Activated CD8-positive, alpha-beta T cell treated with anti-CD3 and anti-CD28 coated beads, Interleukin-2, amount 10 ng/mL, durations not matched to agents 7 days and 5 days (primary cell): Measurements from ENCODE around the gene CST1. TPM values are rescaled to one million over a fixed set of nuclear protein-coding genes. Genes with fewer than 3 reads are reported as not detected.
A peak's percentile ranks its signal among the peaks of the same experiment; 100 is the strongest.
"Not testable (repeated sequence)": the region's sequence is repeated elsewhere in the genome, so short reads cannot be mapped to it uniquely, and the experiment has no call there.

Experiments
- ATAC-seq: fragments of 150-1000 bp; cut with Tn5 transposase; one replicate; pipeline ENCODE4 v1.10.0; 2021; ENCODE audit warnings: moderate library complexity
- CTCF ChIA-PET: fragments of 350-600 bp; sonication (Branson Sonifier 250); formaldehyde crosslinking; loops from one replicate; lab custom pipeline; 2021; ENCODE audit warnings: antibody characterized with exemption; lab: Charles Lee
- POLR2A ChIA-PET: fragments of 350-600 bp; sonication (Branson Sonifier 250); formaldehyde crosslinking; loops from one replicate; lab custom pipeline; 2021; ENCODE audit warnings: antibody characterized with exemption; lab: Charles Lee
- DNase-seq: peaks from one replicate; pipeline ENCODE4 v3.0.0-alpha.2; 2020
- H3K27ac Mint-ChIP-seq: one replicate; pipeline ENCODE4 v1.8.0; 2021; ENCODE audit warnings: mild to moderate bottlenecking, mixed read lengths
- H3K27me3 Mint-ChIP-seq: one replicate; pipeline ENCODE4 v1.8.0; 2021; ENCODE audit warnings: low read depth, mixed read lengths
- H3K36me3 Mint-ChIP-seq: one replicate; pipeline ENCODE4 v1.8.0; 2021; ENCODE audit warnings: low read depth, mixed read lengths
- H3K4me1 Mint-ChIP-seq: one replicate; pipeline ENCODE4 v1.8.0; 2021; ENCODE audit warnings: low read depth, mixed read lengths
- H3K4me3 Mint-ChIP-seq: one replicate; pipeline ENCODE4 v1.8.0; 2021; ENCODE audit warnings: mild to moderate bottlenecking, mixed read lengths
- H3K9me3 Mint-ChIP-seq: one replicate; pipeline ENCODE4 v1.8.0; 2022; ENCODE audit warnings: mixed read lengths; ENCODE audit not compliant: insufficient read depth
- total RNA-seq, 2 experiments: library from RNA; stranded (reverse); gene quantifications; one replicate each; pipeline ENCODE4 v1.2.3, GENCODE V29; 2021

The CST1 gene
- total RNA-seq, 2 experiments from 2014 or later: not detected

GRCh38 chr20:23727016-23727415, 23.7 kb downstream of the CST1 start:
- Mint-ChIP-seq H3K4me1 (no peaks in the 10 kb centered on the region), H3K4me3 (no peak overlapping the region), H3K36me3 (no peaks in the 10 kb centered on the region), H3K27ac (no peak overlapping the region), H3K27me3 (peaks cover 7% of the 10 kb centered on the region), H3K9me3 (no peaks in the 10 kb centered on the region)
- no peak for ATAC-seq
- DNase-seq: no peak
- ChIA-PET CTCF (no interaction called here), POLR2A (no interaction called here)

- Mint-ChIP-seq H3K9me3 (no peaks in the 10 kb centered on the region), H3K4me3 (no peak overlapping the region), H3K27me3 (peaks cover 3% of the 10 kb centered on the region), H3K27ac (no peak overlapping the region), H3K4me1 (no peaks in the 10 kb centered on the region), H3K36me3 (no peaks in the 10 kb centered on the region)
- POLR2A ChIA-PET: no interaction called here
- DNase-seq (no peak), ATAC-seq (no peak)
- CTCF ChIA-PET: no interaction called here
Measured at GRCh38 chr20:23725102-23725501, 25.6 kb downstream of the CST1 start.

DNA sequence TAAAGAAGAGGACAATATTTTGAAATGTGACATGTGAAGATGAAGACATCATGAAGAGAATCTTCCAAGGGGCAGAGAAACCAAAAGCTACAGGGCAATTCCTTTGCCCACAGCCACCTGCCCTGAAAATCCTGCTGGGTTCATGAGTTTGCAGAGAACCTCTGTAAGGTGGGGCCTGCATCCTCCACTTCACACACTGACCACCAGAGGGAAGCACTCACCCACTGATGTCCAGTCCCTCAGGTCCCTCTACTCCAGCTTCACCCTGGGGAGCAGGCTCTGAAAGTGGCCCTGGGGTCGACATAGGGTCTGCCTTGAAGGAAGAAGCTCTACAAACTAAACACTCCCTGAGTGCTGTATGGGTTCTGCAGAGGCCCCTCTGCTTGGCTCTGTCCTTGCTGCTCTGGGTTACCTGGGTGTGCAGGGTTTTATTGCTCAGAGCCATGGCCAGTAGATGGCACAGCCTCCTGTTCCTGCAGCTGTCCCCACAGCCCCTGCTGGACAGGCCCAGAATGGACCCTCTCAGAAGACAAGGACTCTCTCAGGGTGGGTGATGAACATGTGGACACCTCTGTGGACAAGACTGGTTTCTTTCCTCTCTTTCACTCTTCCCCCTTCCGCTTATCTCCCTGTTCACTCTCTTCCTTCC, 27.0 kb downstream of the CST1 start:
- H3K4me1 Mint-ChIP-seq: not testable (repeated sequence)

GRCh38 chr20:23722851-23723250, 27.9 kb downstream of the CST1 start:
- CTCF ChIA-PET, H3K4me1 Mint-ChIP-seq, ATAC-seq, POLR2A ChIA-PET, DNase-seq, H3K27me3 Mint-ChIP-seq, H3K36me3 Mint-ChIP-seq, H3K27ac Mint-ChIP-seq, H3K9me3 Mint-ChIP-seq, H3K4me3 Mint-ChIP-seq: not testable (repeated sequence)

More for the DNA sequence above, 27.0 kb downstream of the CST1 start:
- H3K36me3 Mint-ChIP-seq, H3K4me3 Mint-ChIP-seq, POLR2A ChIA-PET, H3K27ac Mint-ChIP-seq, H3K27me3 Mint-ChIP-seq, ATAC-seq, H3K9me3 Mint-ChIP-seq, CTCF ChIA-PET: not testable (repeated sequence)
- peak; percentile 40 for DNase-seq

- no peak for ATAC-seq
- POLR2A ChIA-PET: no interaction called here
Measured at GRCh38 chr20:23721962-23722361, 28.8 kb downstream of the CST1 start.

GRCh38 chr20:23719351-23719750, 31.4 kb downstream of the CST1 start:
- DNase-seq, H3K27me3 Mint-ChIP-seq, H3K9me3 Mint-ChIP-seq, H3K4me3 Mint-ChIP-seq, CTCF ChIA-PET, H3K36me3 Mint-ChIP-seq, ATAC-seq, H3K27ac Mint-ChIP-seq, POLR2A ChIA-PET, H3K4me1 Mint-ChIP-seq: not testable (repeated sequence)

More at GRCh38 chr20:23721962-23722361, 28.8 kb downstream of the CST1 start:
- CTCF ChIA-PET: no interaction called here
- no peaks in the 10 kb centered on the region for H3K9me3 Mint-ChIP-seq
- H3K27me3 Mint-ChIP-seq: no peaks in the 10 kb centered on the region
- DNase-seq: no peak
- H3K36me3 Mint-ChIP-seq: no peaks in the 10 kb centered on the region
- H3K4me1 Mint-ChIP-seq: no peaks in the 10 kb centered on the region
- H3K4me3 Mint-ChIP-seq: no peak overlapping the region
- no peak overlapping the region for H3K27ac Mint-ChIP-seq

- CTCF ChIA-PET, H3K4me3 Mint-ChIP-seq, H3K4me1 Mint-ChIP-seq, POLR2A ChIA-PET, DNase-seq, H3K9me3 Mint-ChIP-seq, H3K27me3 Mint-ChIP-seq, H3K36me3 Mint-ChIP-seq, ATAC-seq, H3K27ac Mint-ChIP-seq: not testable (repeated sequence)
Measured at GRCh38 chr20:23711778-23712177, 39.0 kb downstream of the CST1 start.

DNA sequence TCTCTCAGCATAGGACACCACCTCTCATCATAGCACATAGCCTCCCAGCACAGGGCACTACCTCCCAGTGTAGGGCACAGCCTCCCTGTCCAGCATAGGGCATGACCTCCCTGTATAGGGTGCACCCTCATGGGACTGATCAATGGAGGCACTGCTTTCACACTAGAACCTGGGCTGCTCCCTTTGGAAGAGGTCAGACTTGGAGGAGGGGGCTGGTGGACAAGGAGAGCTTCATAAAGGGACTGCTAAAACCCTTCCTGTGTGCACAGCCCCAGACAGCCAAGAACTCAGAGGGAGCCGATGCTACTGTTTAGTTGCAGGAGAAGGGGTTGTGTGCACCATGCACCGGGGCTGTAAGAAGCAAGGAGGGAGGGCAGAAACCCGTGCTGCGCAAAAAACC, 40.0 kb downstream of the CST1 start:
- Mint-ChIP-seq H3K27ac (no peak overlapping the region), H3K4me1 (no peaks in the 10 kb centered on the region), H3K4me3 (no peak overlapping the region), H3K9me3 (no peaks in the 10 kb centered on the region), H3K27me3 (peaks cover 3% of the 10 kb centered on the region), H3K36me3 (no peaks in the 10 kb centered on the region)
- ATAC-seq: no peak
- CTCF ChIA-PET: no interaction called here
- POLR2A ChIA-PET: no interaction called here
- DNase-seq: no peak

DNA sequence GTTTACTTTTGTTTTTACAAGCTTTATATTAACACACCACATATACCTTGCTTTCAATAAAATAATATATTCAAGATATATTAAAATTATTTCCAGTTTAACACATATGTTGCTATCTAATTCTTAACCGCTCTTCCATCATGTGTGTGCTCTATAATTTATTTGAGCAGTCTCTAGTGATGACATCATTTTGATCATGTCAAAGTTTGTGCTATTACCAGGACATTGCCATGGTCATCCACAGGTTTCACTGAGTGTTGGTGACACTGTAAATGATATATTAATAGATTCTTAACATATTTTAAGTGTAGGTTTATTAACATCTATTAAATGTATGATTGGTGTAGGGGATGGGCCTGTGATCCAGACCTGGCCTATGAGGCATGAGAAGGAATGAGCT, 44.8 kb downstream of the CST1 start:
- no peaks in the 10 kb centered on the region for H3K36me3 Mint-ChIP-seq
- H3K4me3 Mint-ChIP-seq: no peak overlapping the region
- POLR2A ChIA-PET: no interaction called here
- H3K27me3 Mint-ChIP-seq: peaks cover 9% of the 10 kb centered on the region
- no peak for DNase-seq
- no peak for ATAC-seq
- CTCF ChIA-PET: no interaction called here
- H3K27ac Mint-ChIP-seq: no peak overlapping the region
- no peaks in the 10 kb centered on the region for H3K4me1 Mint-ChIP-seq
- no peaks in the 10 kb centered on the region for H3K9me3 Mint-ChIP-seq

- no peaks in the 10 kb centered on the region for H3K36me3 Mint-ChIP-seq
- ATAC-seq: no peak
- POLR2A ChIA-PET: no interaction called here
Measured at GRCh38 chr20:23702021-23702420, 48.7 kb downstream of the CST1 start.

DNA sequence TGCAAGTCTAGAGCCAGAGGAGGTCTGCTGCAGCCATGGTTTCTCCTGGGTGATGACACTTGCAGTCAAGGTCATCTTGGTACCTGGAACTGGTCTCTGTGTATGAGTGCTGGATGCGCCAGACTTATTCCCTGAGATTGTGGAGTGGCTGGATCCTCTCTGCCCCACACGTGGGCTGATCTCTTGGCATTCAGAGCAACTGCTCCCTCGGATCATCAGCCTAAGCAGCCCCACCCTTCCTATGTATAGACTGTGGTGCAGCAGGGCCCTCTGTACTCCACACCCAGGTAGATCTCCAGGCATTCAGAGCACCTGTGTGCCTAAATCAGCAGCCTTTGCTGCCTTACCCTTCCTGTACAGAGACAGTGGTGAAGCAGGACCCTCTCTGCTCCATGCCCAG, 49.8 kb downstream of the CST1 start:
- Mint-ChIP-seq H3K9me3 (no peaks in the 10 kb centered on the region), H3K36me3 (no peaks in the 10 kb centered on the region), H3K4me3 (no peak overlapping the region), H3K27ac (no peak overlapping the region), H3K27me3 (peaks cover 12% of the 10 kb centered on the region), H3K4me1 (no peaks in the 10 kb centered on the region)
- ChIA-PET CTCF (no interaction called here), POLR2A (no interaction called here)
- DNase-seq (no peak), ATAC-seq (no peak)

More at GRCh38 chr20:23702021-23702420, 48.7 kb downstream of the CST1 start:
- Mint-ChIP-seq H3K4me1 (no peaks in the 10 kb centered on the region), H3K4me3 (no peak overlapping the region), H3K9me3 (no peaks in the 10 kb centered on the region), H3K27ac (no peak overlapping the region), H3K27me3 (peaks cover 13% of the 10 kb centered on the region)
- DNase-seq: no peak
- CTCF ChIA-PET: no interaction called here

GRCh38 chr20:23697947-23698346, 52.8 kb downstream of the CST1 start:
- DNase-seq (no peak), ATAC-seq (no peak)
- Mint-ChIP-seq H3K9me3 (no peaks in the 10 kb centered on the region), H3K27me3 (peaks cover 14% of the 10 kb centered on the region), H3K36me3 (no peaks in the 10 kb centered on the region), H3K4me1 (no peaks in the 10 kb centered on the region), H3K4me3 (no peak overlapping the region), H3K27ac (no peak overlapping the region)
- ChIA-PET POLR2A (no interaction called here), CTCF (no interaction called here)
